ENCODE results near the gene PLD5. TPM values are rescaled to one million over a fixed set of nuclear protein-coding genes. Genes with fewer than 3 reads are reported as not detected.

Gene PLD5
- not detected in 2 replicates for total RNA-seq

DNA sequence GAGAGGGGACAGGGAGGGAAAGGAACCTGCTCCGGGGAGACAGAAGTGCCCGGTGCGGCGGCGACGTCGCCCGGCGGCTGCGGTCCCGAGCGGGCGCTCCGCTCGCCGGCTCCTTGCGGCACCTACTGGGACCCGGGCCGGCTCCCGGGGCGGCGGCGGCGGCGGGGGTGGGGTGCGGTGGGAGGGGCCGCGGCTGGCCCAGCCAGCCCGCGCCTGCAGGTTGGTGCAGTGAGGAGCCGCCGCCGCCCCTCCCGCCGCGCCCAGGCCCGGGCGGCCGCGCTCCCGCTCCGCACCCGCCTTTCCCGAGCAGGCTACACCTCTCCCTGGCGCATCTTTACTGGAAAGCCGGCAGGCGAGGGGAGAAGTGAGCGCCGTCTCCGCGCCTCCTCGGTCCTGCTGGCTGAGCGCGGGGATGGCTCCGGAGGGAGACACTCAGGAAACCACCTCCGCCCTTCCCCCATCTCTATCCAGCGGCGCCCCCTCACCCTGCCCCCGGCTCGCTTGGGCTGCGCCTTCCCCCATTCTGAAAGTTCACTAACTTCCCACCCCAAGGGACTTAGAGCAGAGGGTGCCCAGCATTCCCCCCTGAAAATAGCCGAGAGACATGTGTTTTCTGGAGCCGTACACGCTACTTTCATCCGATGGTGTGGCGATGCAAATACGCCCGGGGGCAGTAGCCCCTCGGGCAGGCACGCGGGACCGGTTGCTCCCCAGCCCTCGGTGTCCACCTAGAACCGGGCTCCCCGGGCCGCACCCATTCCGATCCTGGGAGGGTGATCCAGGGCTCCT, at the start of gene PLD5:
Gene PLD5 (minus strand): TSS at position 127 of the 789 bp plus-strand sequence.

